IMR-90 (cell line): ENCODE data around the gene HVCN1. TPM values are rescaled to one million over a fixed set of nuclear protein-coding genes. Genes with fewer than 3 reads are reported as not detected.

Experiments
- ATAC-seq: fragments of 200-7000 bp; cut with Tn5 transposase; 2 replicates; pipeline ENCODE4 v1.9.1; 2020; ENCODE audit warnings: low read depth, mild to moderate bottlenecking, moderate library complexity
- BruUV-seq: library from RNA; stranded (reverse); fragments of 400-500 nt; replicated peaks from 2 replicates; lab custom pipeline; 2021; lab: Mats Ljungman, UMichigan
- CTCF ChIA-PET: fragments of 300-600 bp; formaldehyde crosslinking; extraction: SDS; loops from one replicate; lab custom pipeline; 2021; ENCODE audit warnings: antibody characterized with exemption; lab: Yijun Ruan, JAX
- POLR2A ChIA-PET: fragments of 300-600 bp; sonication (Branson Sonifier 250); formaldehyde crosslinking; loops from one replicate; lab custom pipeline; 2022; ENCODE audit warnings: antibody characterized with exemption; ENCODE audit not compliant: unreplicated experiment; lab: Charles Lee
- DNase-seq: peaks from one replicate; pipeline ENCODE4 v3.0.0; 2013
- H2AFZ ChIP-seq: replicated peaks from 2 replicates; pipeline ENCODE3; 2013; ENCODE audit warnings: low read length, mild to moderate bottlenecking; ENCODE audit not compliant: poor library complexity
- H2AK5ac ChIP-seq: 2 replicates; pipeline ENCODE4 v1.6.1; 2013; ENCODE audit warnings: low read depth, low read length, inconsistent platforms
- H2AK9ac ChIP-seq: replicated peaks from 2 replicates; pipeline ENCODE3; 2013; ENCODE audit warnings: mild to moderate bottlenecking, low read depth, low read length, moderate library complexity; ENCODE audit not compliant: poor library complexity
- H2BK120ac ChIP-seq: 2 replicates; pipeline ENCODE4 v1.6.1; 2013; ENCODE audit warnings: low read depth, low read length, inconsistent platforms
- H2BK15ac ChIP-seq: 3 replicates; pipeline ENCODE4 v1.6.1; 2013; ENCODE audit warnings: low read depth, low read length, inconsistent platforms
- H2BK20ac ChIP-seq: 2 replicates; pipeline ENCODE4 v1.6.1; 2013; ENCODE audit warnings: low read depth, mild to moderate bottlenecking, inconsistent platforms, low read length, moderate library complexity
- H2BK5ac ChIP-seq: 2 replicates; pipeline ENCODE4 v1.6.1; 2013; ENCODE audit warnings: mild to moderate bottlenecking, low read depth, low read length, inconsistent platforms; ENCODE audit not compliant: poor library complexity, severe bottlenecking
- H3K14ac ChIP-seq: replicated peaks from 2 replicates; pipeline ENCODE4 v1.6.1; 2013; ENCODE audit warnings: low read depth, low read length, inconsistent platforms
- H3K18ac ChIP-seq: 2 replicates; pipeline ENCODE4 v1.6.1; 2013; ENCODE audit warnings: low read depth, low read length, control low read depth
- H3K23ac ChIP-seq: 2 replicates; pipeline ENCODE4 v1.6.1; 2013; ENCODE audit warnings: low read depth, low read length, inconsistent platforms
- H3K27ac ChIP-seq: 2 replicates; pipeline ENCODE4 v1.5.1; 2013; ENCODE audit warnings: mild to moderate bottlenecking, control low read depth, low read length; ENCODE audit not compliant: insufficient read depth
- H3K27me3 ChIP-seq: 2 replicates; pipeline ENCODE4 v1.6.1; 2013; ENCODE audit warnings: low read length; ENCODE audit not compliant: control insufficient read depth, insufficient read depth
- H3K36me3 ChIP-seq: 2 replicates; pipeline ENCODE4 v1.6.1; 2013; ENCODE audit warnings: low read length, mixed read lengths; ENCODE audit not compliant: control insufficient read depth, insufficient read depth
- H3K4ac ChIP-seq: 2 replicates; pipeline ENCODE4 v1.6.1; 2013; ENCODE audit warnings: low read depth, low read length, inconsistent platforms
- H3K4me1 ChIP-seq: 2 replicates; pipeline ENCODE4 v1.6.1; 2013; ENCODE audit warnings: low read length, mixed read lengths; ENCODE audit not compliant: control insufficient read depth, insufficient read depth
- H3K4me2 ChIP-seq: 2 replicates; pipeline ENCODE4 v1.6.1; 2013; ENCODE audit warnings: low read depth, mild to moderate bottlenecking, control low read depth, low read length, moderate library complexity
- H3K4me3 ChIP-seq: 2 replicates; pipeline ENCODE4 v1.5.1; 2013; ENCODE audit warnings: low read depth, mild to moderate bottlenecking, control low read depth, low read length, moderate library complexity; ENCODE audit not compliant: insufficient read depth
- H3K56ac ChIP-seq: 2 replicates; pipeline ENCODE4 v1.6.1; 2013; ENCODE audit warnings: low read length, inconsistent platforms; ENCODE audit not compliant: insufficient read depth; ENCODE audit errors: extremely low read depth
- H3K79me1 ChIP-seq, 2 experiments: 2 replicates each; pipeline ENCODE4 v1.6.1; 2013; ENCODE audit warnings: low read length in 2 of 2, inconsistent platforms in 1 of 2, low read depth in 1 of 2
- H3K9ac ChIP-seq: 2 replicates; pipeline ENCODE4 v1.6.1; 2013; ENCODE audit warnings: low read depth, low read length, control low read depth
- H3K9me1 ChIP-seq: 2 replicates; pipeline ENCODE4 v1.6.1; 2013; ENCODE audit warnings: low read length, inconsistent platforms; ENCODE audit not compliant: insufficient read depth
- H3K9me3 ChIP-seq: 2 replicates; pipeline ENCODE4 v1.6.1; 2013; ENCODE audit warnings: low read length; ENCODE audit not compliant: control insufficient read depth, insufficient read depth
- H4K20me1 ChIP-seq: 2 replicates; pipeline ENCODE4 v1.6.1; 2013; ENCODE audit warnings: low read length, inconsistent platforms; ENCODE audit not compliant: insufficient read depth
- H4K5ac ChIP-seq: 2 replicates; pipeline ENCODE4 v1.6.1; 2013; ENCODE audit warnings: mild to moderate bottlenecking, low read depth, low read length, control low read depth
- H4K8ac ChIP-seq, 2 experiments: 2 replicates each; pipeline ENCODE4 v1.6.1; 2013; ENCODE audit warnings: low read depth in 2 of 2, low read length in 2 of 2, control low read depth in 1 of 2, inconsistent platforms in 1 of 2
- H4K91ac ChIP-seq: 2 replicates; pipeline ENCODE4 v1.6.1; 2013; ENCODE audit warnings: low read depth, low read length, inconsistent platforms; ENCODE audit not compliant: insufficient read depth
- BHLHE40 ChIP-seq: fragments of 150-350 bp; IDR thresholded peaks from 2 replicates; pipeline ENCODE4 v1.6.1; 2016; ENCODE audit warnings: mild to moderate bottlenecking, low read depth, low read length
- CEBPB ChIP-seq: IDR thresholded peaks from 2 replicates; pipeline ENCODE4 v1.6.1; 2012; ENCODE audit warnings: low read depth, low read length, improper control_type of control experiment
- CHD1 ChIP-seq: IDR thresholded peaks from 2 replicates; pipeline ENCODE4 v1.6.1; 2012; ENCODE audit warnings: low read depth, low read length, improper control_type of control experiment
- CTCF ChIP-seq: conservative IDR thresholded peaks from 2 replicates; pipeline ENCODE4 v1.5.1; 2012; ENCODE audit warnings: mild to moderate bottlenecking, low read depth, low read length, improper control_type of control experiment
- ELK1 ChIP-seq: fragments of 150-350 bp; IDR thresholded peaks from 2 replicates; pipeline ENCODE4 v1.6.1; 2016; ENCODE audit warnings: low read depth, mild to moderate bottlenecking, low read length, moderate library complexity, borderline replicate concordance
- FOS ChIP-seq: fragments of 150-350 bp; IDR thresholded peaks from 2 replicates; pipeline ENCODE4 v1.6.1; 2016; ENCODE audit warnings: low read depth, low read length
- MAFK ChIP-seq: IDR thresholded peaks from 2 replicates; pipeline ENCODE4 v1.6.1; 2012; ENCODE audit warnings: low read depth, low read length, improper control_type of control experiment
- MAZ ChIP-seq: IDR thresholded peaks from 2 replicates; pipeline ENCODE4 v1.6.1; 2012; ENCODE audit warnings: low read depth, mild to moderate bottlenecking, low read length, improper control_type of control experiment, moderate library complexity, borderline replicate concordance
- MXI1 ChIP-seq: IDR thresholded peaks from 2 replicates; pipeline ENCODE4 v1.6.1; 2012; ENCODE audit warnings: low read depth, mild to moderate bottlenecking, low read length, moderate library complexity, borderline replicate concordance
- NFE2L2 ChIP-seq: fragments of 150-350 bp; IDR thresholded peaks from 2 replicates; pipeline ENCODE4 v1.6.1; 2016; ENCODE audit warnings: low read depth, mild to moderate bottlenecking, low read length
- POLR2A ChIP-seq: IDR thresholded peaks from 2 replicates; pipeline ENCODE4 v1.6.1; 2012; ENCODE audit warnings: mild to moderate bottlenecking, low read depth, low read length
- RAD21 ChIP-seq: IDR thresholded peaks from 2 replicates; pipeline ENCODE4 v1.6.1; 2012; ENCODE audit warnings: low read length, improper control_type of control experiment
- RCOR1 ChIP-seq: IDR thresholded peaks from 2 replicates; pipeline ENCODE4 v1.6.1; 2012; ENCODE audit warnings: mild to moderate bottlenecking, low read length, improper control_type of control experiment; ENCODE audit not compliant: insufficient replicate concordance
- RFX5 ChIP-seq: IDR thresholded peaks from 2 replicates; pipeline ENCODE4 v1.8.0; 2012; ENCODE audit warnings: low read depth, mild to moderate bottlenecking, low read length, moderate library complexity
- SMC3 ChIP-seq: fragments of 150-350 bp; IDR thresholded peaks from 2 replicates; pipeline ENCODE4 v1.6.1; 2016; ENCODE audit warnings: low read depth, mild to moderate bottlenecking, antibody characterized with exemption, low read length, moderate library complexity
- WGBS, 2 experiments: methylation state at CpG; one replicate each; pipeline versions ENCODE4 v1.1.5 to v1.1.7; 2013; ENCODE audit warnings: missing lambda C conversion rate in 2 of 2; ENCODE audit not compliant: insufficient read length in 1 of 2; ENCODE audit errors: extremely low coverage in 2 of 2; 5-methylcytosine and 5-hydroxymethylcytosine counted together
- dilution Hi-C: fragments of 300-500 bp; cut with HindIII; formaldehyde crosslinking; loops from one replicate; pipeline ENCODE4 v1.14.3; 2018; ENCODE audit warnings: low sequenced_read_pairs; ENCODE audit not compliant: unreplicated experiment
- in situ Hi-C: fragments of 300-500 bp; cut with MboI; formaldehyde crosslinking; loops from 3 replicates; pipeline ENCODE4 v1.14.3; 2019; ENCODE audit warnings: low sequenced_read_pairs, inconsistent platforms, mixed read lengths
- intact Hi-C: fragments of 100-400 bp; cut with micrococcal nuclease; formaldehyde crosslinking; loops from 2 replicates; pipeline ENCODE4 v1.10.0; 2022
- polyA plus RNA-seq, 3 experiments: library from polyadenylated mRNA; depleted of rRNA; stranded (reverse); fragments of >200 nt; gene quantifications; 2 replicates each; pipeline ENCODE4 v1.2.3, GENCODE V29; 2012; ENCODE audit warnings: low replicate concordance in 1 of 3
- total RNA-seq: library from RNA; depleted of rRNA; stranded (reverse); fragments of >200 nt; gene quantifications from 2 replicates; pipeline ENCODE4 v1.2.3, GENCODE V29; 2012
- TF ChIP-seq, protein P1 (sequence below): fragments of 150-350 bp; IDR thresholded peaks from 2 replicates; pipeline ENCODE4 v1.6.1; 2017; ENCODE audit warnings: mild to moderate bottlenecking, antibody characterized with exemption, low read length, low read depth

Gene HVCN1
- total and polyA plus RNA-seq, 2 of the 4 experiments (the other 2 are of a cell fraction) = 1.9 to 2.0 TPM

DNA sequence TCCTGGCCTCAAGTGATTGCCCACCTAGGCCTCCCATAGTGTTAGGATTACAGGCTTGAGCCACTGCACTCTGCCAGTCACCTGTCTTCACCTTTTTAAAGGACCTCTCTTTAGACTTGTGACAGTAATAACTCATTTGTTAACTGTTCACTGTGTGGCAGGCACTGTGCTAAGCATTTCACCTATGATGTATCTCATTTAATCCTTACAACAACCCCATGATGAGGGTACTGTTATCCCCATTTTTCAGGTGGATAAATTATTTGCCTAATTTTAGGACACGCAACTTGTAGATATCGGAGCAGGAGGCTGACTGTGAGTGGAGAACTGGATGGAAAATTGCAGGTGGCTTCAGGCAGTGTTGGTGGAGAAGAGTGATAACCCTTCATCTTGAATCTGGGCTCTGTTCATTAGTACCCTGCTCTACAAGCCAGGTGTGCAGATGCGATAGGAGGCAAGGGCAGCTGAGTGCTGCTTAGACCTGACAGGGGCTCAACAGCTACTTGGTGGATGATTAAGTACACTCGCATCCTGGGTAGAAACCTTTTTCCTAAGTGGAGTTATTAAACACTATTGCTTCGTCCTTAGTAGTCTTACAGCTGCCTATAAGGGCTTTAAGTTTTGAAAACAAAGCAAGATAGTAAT, 72.3 kb downstream of the HVCN1 start:
- dilution Hi-C loops = no loop called here
- Histone ChIP-seq H3K18ac (no peak overlapping the region), H2AK9ac (no peak overlapping the region), H4K8ac (no peak overlapping the region), H3K56ac (no peak overlapping the region), H2BK120ac (no peak overlapping the region), H4K20me1 (no peaks in the 10 kb centered on the region), H2BK20ac (no peak overlapping the region), H4K91ac (no peak overlapping the region), H3K9me3 (no peaks in the 10 kb centered on the region), H3K4me1 (no peaks in the 10 kb centered on the region), H3K9ac (no peak overlapping the region), H2BK5ac (no peak overlapping the region), H3K27me3 (no peaks in the 10 kb centered on the region), H3K4me2 (no peak overlapping the region), H3K4ac (no peak overlapping the region), H3K79me1 (peaks cover 5 to 7% of the 10 kb centered on the region in 2 experiments), H3K4me3 (no peak overlapping the region), H3K27ac (no peak overlapping the region), H3K23ac (no peak overlapping the region), H4K5ac (no peak overlapping the region), H2AFZ (no peak overlapping the region), H3K9me1 (no peaks in the 10 kb centered on the region), H2AK5ac (no peak overlapping the region), H3K14ac (no peak overlapping the region), H2BK15ac (no peak overlapping the region), H3K36me3 (peaks cover 2% of the 10 kb centered on the region; the same call in 1 of the 2 replicates)
- in situ Hi-C loops = loop anchor here (10.0 kb wide), 1 partner anchor 268 kb away; no protein-coding TSS in a partner anchor
- ChIA-PET CTCF (interaction anchor here (0.6 kb wide), 1 partner anchor 17 kb away, joined by 3 read pairs; no protein-coding TSS in a partner anchor), POLR2A (interaction anchor here (0.6 kb wide), 1 partner anchor 148 kb away, joined by 3 read pairs; the partner anchor contains the start of gene FAM216A)
- no peak for DNase-seq
- ATAC-seq = no peak
- no CpG with 5 or more reads among the region's 5 CpGs for WGBS, 2 experiments
- TF ChIP-seq RAD21 = no peak
- TF ChIP-seq MAFK = no peak
- TF ChIP-seq NFE2L2 = no peak
- TF ChIP-seq MXI1 = no peak
- no peak for TF ChIP-seq SMC3
- no peak for TF ChIP-seq RCOR1
- no peak for TF ChIP-seq RFX5
- no peak for TF ChIP-seq ELK1
- no peak for TF ChIP-seq CHD1
- TF ChIP-seq, protein P1, sequence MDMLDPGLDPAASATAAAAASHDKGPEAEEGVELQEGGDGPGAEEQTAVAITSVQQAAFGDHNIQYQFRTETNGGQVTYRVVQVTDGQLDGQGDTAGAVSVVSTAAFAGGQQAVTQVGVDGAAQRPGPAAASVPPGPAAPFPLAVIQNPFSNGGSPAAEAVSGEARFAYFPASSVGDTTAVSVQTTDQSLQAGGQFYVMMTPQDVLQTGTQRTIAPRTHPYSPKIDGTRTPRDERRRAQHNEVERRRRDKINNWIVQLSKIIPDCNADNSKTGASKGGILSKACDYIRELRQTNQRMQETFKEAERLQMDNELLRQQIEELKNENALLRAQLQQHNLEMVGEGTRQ = no peak
- TF ChIP-seq BHLHE40 = no peak
- TF ChIP-seq FOS = no peak
- TF ChIP-seq CEBPB = no peak
- TF ChIP-seq MAZ = no peak
- no peak for TF ChIP-seq POLR2A
- TF ChIP-seq CTCF = no peak
- intact Hi-C loops = no loop called here
- BruUV-seq = no TSS peak
